GM12874 (cell line): ENCODE data around the gene TRIM15.

Experiments
- TF ChIP-seq, protein P1 (sequence below): IDR thresholded peaks from 2 replicates; pipeline ENCODE4 v1.5.1; 2011; ENCODE audit warnings: low read depth, mild to moderate bottlenecking, control low read depth, low read length, moderate library complexity; ENCODE audit not compliant: insufficient read depth

TRIM15 gene

DNA sequence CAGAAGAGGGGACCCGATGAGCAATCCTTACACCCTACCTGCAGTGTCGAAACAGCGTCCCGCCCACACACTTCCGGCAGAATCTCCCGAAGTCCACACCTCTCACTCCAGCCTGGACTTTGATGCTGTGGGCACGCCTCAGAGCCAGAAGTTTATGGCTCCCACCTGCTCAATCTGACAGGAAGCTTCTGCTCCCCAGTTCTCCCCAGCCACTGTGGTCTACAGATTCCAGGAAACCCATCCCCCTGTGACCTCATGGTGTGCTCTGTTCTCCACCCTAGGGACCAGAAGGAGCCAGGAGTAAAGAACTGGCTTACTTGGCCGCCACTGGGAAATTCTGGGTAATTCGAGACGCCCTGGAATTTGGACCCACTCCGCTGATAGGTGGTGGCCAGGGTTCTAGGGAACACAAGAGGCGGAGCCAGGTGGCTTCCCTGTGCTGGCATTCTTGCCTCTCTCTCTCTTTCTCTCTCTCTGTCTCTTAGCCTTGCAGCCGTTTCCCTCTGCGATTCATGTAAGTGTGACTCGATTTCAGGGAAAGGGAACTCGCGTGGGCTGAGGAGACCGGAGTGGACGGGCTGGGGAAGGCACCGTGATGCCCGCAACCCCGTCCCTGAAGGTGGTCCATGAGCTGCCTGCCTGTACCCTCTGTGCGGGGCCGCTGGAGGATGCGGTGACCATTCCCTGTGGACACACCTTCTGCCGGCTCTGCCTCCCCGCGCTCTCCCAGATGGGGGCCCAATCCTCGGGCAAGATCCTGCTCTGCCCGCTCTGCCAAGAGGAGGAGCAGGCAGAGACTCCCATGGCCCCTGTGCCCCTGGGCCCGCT lies at the start of gene TRIM15:
TSS of gene TRIM15 (plus strand) at position 457 of the 828 bp plus-strand sequence. CDS start at position 596, 139 bp downstream.
- TF ChIP-seq, protein P1, sequence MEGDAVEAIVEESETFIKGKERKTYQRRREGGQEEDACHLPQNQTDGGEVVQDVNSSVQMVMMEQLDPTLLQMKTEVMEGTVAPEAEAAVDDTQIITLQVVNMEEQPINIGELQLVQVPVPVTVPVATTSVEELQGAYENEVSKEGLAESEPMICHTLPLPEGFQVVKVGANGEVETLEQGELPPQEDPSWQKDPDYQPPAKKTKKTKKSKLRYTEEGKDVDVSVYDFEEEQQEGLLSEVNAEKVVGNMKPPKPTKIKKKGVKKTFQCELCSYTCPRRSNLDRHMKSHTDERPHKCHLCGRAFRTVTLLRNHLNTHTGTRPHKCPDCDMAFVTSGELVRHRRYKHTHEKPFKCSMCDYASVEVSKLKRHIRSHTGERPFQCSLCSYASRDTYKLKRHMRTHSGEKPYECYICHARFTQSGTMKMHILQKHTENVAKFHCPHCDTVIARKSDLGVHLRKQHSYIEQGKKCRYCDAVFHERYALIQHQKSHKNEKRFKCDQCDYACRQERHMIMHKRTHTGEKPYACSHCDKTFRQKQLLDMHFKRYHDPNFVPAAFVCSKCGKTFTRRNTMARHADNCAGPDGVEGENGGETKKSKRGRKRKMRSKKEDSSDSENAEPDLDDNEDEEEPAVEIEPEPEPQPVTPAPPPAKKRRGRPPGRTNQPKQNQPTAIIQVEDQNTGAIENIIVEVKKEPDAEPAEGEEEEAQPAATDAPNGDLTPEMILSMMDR = no peak

DNA sequence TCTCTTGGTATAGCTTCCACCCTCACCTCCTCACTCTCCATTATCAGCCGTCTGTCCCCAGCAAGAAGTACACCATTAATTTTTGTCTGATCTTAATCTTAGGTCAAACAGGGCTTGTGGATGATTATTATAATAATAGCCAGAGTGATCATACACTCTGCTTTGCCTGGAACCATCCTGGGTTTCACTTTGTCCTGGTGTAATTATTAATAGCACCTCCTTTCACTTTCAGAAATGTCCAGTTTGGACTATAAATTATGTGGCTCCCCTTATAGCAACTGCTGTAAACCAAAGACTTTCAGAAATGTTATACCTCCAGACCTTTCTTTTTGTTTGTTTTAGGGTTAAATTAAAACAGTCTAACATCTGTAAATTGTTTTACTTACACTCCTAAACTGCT lies 49.5 kb upstream of the TRIM15 start:
- TF ChIP-seq, protein P1 = no peak

DNA sequence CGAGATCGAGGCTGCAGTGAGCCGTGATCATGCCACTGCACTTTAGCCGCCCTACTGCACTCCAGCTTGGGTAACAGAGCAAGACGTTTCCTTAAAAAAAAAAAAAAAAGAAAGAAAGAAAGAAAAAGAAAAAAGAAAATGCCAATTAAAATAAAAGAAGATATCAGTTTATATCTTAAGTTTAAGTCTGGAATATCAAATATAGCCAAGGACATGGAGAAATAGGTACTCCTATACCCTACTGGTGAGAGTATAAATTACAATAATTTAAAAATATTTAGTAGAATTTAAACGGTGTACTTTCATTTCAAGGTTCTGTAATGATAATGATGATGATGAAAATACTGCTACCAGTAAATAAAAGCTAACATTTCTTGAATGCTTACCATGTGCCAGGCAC lies 46.6 kb upstream of the TRIM15 start:
- TF ChIP-seq, protein P1 = no peak

GRCh38 chr6:30121446-30122366 lies 41.6 kb upstream of the TRIM15 start:
- TF ChIP-seq, protein P1 = no peak

DNA sequence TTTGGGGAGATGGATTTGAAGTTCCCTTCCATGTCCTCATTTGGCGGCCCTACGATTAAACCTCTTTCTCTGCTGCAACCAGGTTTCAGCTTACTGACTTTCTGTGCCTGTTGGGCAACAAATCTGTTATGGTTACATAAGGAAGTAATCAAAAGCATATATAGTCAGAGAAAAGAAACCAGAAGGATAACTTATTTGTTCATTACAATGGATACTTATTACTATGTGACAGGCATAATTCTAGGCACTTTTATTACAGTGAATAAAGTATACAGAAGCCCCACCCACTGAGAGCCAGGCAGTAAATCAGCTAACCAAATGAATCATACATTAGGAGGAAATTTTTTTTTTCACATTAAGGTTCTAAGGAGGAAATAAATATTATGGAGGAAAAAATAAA lies 40.8 kb upstream of the TRIM15 start:
- TF ChIP-seq, protein P1 = no peak

- TF ChIP-seq, protein P1 = no peak
Observed at GRCh38 chr6:30127238-30128093, 35.9 kb upstream of the TRIM15 start.
